Fibroblast of upper back skin (primary cell): Measurements from ENCODE around the gene ARHGAP15.

ENCODE experiments used
- DNase-seq: peaks from one replicate; pipeline ENCODE4 v3.0.0-alpha.2; 2013

ARHGAP15 gene

DNA sequence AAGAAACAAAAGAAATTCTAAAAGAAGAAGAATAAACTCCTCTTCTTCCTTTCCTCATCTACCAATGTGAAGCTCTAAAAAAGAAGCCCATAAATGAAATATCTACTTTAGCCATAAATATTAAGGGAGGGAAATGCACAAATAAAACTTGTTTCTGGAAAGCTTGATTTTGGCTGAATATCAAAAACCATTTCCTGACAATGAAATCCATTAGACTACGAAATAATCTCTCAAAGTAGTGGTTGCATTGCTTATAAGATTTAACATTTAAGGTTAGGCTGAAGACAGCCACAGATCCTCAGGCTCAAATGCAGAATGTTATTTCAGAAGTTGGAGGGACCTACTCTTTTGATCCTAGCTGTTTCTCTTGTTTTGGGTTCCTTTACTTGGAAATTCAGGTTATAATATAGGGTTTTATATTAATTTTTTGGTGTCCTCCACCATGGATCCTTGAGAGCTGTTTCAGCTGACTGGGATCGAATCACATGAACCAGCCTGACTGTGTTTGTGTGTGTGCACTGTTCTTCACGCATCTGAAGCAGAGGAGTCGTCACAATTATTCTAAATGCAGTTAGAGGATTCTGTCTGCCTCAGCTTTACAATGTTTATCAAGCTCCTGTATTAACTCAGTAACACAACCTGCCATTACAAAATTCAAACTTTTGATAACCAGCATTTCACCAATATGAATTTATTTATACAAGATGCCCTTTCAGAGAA, 474.8 kb downstream of the ARHGAP15 start:
- no peak for DNase-seq

- DNase-seq = no peak
Observed at GRCh38 chr2:143604566-143604959, 475.3 kb downstream of the ARHGAP15 start.

GRCh38 chr2:143607231-143608062, 478.2 kb downstream of the ARHGAP15 start:
- peak; percentile 31 for DNase-seq

DNA sequence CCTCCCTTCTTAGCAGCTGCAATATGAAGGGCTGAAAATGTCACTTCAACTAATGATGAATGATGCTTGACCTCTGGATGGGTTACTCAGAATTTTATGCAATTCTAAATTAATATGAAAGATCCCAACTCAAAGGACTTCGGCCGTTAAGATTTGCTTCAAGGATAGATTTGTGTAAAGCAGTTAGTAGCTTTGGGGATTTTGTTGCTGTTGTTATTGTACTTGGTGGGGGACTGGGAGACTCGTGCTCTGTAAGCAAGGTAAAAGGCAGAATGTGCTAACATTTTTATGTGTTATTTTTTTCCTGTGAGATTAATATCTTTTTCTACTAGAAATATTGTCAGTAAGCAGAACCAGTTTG, 478.8 kb downstream of the ARHGAP15 start:
- no peak for DNase-seq

GRCh38 chr2:143608758-143609157, 479.5 kb downstream of the ARHGAP15 start:
- DNase-seq = no peak

DNA sequence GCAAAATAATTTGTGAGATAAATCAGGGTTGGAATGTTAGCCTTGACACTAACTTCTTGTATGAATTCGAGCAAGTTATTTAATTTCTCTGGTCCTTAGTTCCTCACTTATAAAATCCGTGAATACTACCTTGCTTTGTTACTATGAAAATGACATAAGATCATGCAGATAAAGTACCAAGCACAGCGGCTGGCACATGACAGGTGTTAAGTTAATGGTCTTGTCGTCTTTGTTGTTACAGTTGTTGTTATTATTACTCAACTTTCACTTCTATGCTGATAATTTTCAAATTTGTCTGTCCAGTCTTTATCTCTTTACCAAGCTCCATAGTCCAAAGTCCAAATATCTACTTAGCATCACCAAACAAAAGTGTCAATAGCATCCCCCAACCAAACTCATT, 482.1 kb downstream of the ARHGAP15 start:
- DNase-seq = no peak

GRCh38 chr2:143615562-143615961, 486.3 kb downstream of the ARHGAP15 start:
- no peak for DNase-seq

- DNase-seq = no peak
Observed at GRCh38 chr2:143616452-143616851, 487.2 kb downstream of the ARHGAP15 start.

- DNase-seq = no peak
Observed at GRCh38 chr2:143617803-143618415, 488.7 kb downstream of the ARHGAP15 start.

DNA sequence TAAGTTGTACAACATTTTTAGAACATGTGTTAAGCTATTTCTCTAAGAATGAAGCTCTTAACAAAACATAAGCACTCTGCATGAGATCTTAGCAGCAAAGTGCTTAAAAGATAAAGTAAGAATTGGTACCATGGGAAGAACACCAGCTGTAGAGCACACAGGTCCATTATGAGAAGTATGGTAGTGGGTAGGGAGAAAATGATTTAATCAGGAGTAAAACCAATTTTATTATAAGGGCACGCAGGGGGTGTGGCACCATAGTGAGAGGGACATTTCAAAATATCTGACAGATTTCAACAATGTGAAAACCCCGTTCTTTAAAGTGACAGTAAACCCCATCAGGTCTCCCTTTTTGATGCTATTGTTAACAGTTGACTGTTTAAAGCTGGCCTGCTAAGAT, 492.9 kb downstream of the ARHGAP15 start:
- DNase-seq = no peak

DNA sequence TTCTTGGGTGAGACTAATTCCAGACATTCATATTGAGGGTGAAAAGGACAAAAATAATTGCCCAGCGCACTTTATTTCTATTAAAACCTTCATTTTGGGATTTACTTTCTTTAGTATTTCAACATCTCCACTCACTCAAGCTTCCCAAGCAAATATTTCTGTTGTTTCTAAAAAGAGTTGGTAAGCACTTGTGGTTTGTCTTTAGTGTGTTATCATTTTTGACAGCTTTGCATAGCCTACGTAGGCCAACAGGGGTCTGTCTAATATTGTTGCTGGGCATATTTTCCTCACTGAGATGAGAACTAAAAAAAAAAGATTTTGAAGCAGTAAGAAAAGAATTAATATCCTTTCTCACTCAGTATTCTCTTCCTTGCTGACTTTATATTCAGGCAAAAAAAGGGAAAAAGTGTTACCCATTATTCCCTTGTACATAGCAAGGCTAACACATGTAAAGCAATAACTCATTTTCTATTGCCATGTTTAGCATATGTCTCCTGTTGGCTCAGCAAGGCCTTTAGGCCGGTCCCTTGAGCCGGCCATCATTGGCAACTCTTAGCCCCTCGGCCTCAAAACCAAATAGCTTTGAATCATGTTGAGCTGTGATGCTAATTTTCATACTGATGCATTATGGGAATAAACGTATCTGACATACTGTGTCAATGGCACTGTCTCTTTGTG, 494.2 kb downstream of the ARHGAP15 start:
- peak; percentile 28 for DNase-seq

DNA sequence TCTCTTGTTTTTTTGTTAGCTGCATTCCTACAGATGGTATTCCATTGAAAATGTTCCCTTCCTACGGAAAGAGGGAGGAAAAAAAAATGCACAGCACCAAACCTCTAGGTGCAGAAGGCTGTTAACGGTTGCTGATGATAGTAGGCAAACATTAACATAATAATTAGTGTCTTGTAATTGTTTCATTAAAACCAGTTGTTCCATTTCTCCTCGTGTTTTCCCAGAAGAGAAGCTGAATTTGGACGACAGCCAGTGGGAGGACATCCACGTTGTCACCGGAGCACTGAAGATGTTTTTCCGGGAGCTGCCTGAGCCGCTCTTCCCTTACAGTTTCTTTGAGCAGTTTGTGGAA, 494.7 kb downstream of the ARHGAP15 start:
- DNase-seq = no peak

DNA sequence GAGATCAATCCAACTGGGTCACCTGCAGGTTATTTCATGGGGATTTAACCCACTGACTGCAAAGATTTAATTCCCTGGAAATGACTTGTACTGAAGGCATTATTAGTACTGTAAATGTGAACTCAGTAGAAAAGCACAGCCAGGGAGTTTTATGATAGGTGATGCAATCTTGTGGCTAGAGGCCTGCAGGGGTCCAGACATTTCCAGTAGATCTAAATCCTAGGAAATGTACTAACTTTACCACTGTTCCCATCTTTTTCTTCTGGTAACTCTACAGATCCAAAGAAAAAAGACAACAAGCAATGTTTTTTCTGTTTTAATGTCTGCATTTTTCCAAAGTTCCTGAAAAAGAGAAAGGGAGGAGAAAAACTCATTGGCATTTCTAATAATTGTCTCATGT, 500.1 kb downstream of the ARHGAP15 start:
- DNase-seq = peak; percentile 85

DNA sequence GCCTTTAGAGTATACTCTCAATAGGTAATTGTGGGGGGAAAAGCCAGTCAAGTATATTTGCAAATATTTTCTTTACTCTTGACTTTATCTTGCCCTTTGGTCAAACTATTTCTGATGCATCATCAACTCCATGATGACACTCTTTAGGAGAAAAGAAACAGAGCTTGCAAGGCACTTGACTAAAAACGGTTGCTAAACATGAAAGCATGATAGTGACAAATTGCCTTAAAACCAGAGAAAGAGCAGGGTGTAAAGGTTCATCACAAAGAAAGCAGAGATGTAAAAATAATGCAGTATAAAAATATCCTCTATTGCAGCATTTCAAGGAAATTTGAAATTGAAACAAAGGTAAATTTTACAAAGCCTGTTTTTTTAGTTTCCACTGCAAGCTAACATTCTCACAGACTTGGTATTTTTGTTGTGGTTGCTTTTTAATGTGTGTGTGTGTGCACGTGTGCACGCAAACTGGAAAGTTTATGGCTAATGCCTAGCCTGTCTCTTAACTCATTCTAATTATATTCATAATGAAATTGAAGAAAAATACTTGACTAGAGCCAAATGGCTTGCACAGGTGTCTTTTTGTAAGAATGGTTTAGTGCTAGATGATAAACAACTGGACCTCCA, 503.6 kb downstream of the ARHGAP15 start:
- DNase-seq = no peak

- DNase-seq = peak; percentile 14
Observed at GRCh38 chr2:143633419-143633818, 504.2 kb downstream of the ARHGAP15 start.

DNA sequence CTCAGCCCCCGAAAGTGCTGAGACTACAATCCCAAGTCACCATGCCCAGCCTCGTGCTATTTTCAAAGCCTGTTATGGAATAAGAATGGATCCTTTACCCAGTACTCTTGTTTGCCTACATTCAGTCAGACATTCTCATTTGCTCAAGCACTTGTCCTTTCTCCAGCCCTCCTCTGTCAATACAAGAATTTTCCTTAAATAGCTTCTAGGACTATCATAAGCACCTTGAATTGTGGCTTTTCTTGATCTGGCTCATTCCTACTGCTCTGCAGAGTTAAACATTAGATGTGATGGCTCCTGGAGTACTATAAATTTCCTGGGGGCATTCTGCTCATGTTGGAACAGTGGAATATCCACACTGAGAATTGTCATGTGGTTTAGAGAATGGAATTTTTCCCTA, 506.1 kb downstream of the ARHGAP15 start:
- DNase-seq = no peak

- DNase-seq = no peak
Observed at GRCh38 chr2:143635936-143636335, 506.7 kb downstream of the ARHGAP15 start.

- DNase-seq = no peak
Observed at GRCh38 chr2:143640826-143641225, 511.6 kb downstream of the ARHGAP15 start.

GRCh38 chr2:143645921-143646645, 516.9 kb downstream of the ARHGAP15 start:
- DNase-seq = no peak

GRCh38 chr2:143649226-143649740, 520.1 kb downstream of the ARHGAP15 start:
- DNase-seq = no peak

DNA sequence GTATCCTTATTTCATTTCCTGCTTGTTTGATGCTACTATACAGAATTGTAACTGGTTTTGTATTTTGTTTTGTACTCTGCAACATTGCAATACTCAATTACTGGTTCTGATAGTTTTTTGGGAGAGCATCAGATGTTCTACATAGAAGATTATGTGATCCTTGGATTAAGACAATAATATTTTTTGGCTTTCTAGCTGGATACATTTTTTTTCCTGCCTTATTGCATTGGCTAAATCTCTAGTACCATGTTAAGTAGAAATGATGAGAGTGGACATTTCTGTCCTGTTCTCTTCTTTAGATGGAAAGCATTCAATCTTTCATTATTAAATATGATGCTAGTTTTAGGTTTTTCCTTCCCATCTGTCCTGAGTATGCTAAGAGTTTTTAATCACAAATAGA, 523.5 kb downstream of the ARHGAP15 start:
- no peak for DNase-seq

- no peak for DNase-seq
Observed at GRCh38 chr2:143668234-143668633, 539.0 kb downstream of the ARHGAP15 start.
